ENCODE data around the gene BBS9. TPM values are rescaled to one million over a fixed set of nuclear protein-coding genes. Genes with fewer than 3 reads are reported as not detected.

Gene BBS9
- total and polyA plus RNA-seq, 2 experiments from 2014 or later, result 27.2 to 66.1 TPM

- no peak for TF ChIP-seq ZNF462 (CRISPR knock-in tag; IDR thresholded peaks at IDR 0.05)
Observed at GRCh38 chr7:33642312-33642711, 512.9 kb downstream of the BBS9 start (continued).

DNA sequence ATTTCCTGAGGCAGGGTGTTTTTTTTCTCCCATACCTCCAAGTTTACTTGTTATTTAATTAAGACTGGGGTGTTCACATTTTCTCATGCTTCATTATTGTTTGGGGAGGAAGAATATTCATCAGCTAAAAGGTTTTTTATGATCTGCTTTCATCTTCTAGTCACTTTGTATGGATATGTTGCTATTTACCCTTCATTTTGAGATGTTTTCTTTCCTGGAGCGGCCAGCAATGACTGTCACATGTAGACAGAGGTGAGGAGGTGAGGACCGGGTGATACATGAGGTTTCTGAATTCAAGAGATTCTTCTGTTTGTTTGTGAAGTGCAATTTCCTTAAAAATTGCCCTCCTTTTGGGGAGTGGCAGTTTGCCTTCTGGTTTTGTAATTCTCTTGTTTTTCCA, 514.2 kb downstream of the BBS9 start:
- H3K79me2 ChIP-seq (replicated peaks; ENCODE audit: insufficient read depth), result no peaks in the 10 kb centered on the region
- Mint-ChIP-seq H3K27ac (no peak overlapping the region), H3K4me3 (no peak overlapping the region), H3K27me3 (ENCODE audit: insufficient read depth, low read depth, poor library complexity) (no peaks in the 10 kb centered on the region), H3K9me3 (peaks cover 6% of the 10 kb centered on the region; the same call in 1 of the 3 replicates), H3K4me1 (peaks cover 8% of the 10 kb centered on the region), H3K36me3 (ENCODE audit: low read depth) (peaks cover 13% of the 10 kb centered on the region)
- H2AFZ ChIP-seq, result no peak overlapping the region
- H3F3A ChIP-seq (replicated peaks; ENCODE audit: low read depth), result no peaks in the 10 kb centered on the region
- H3K4me1 ChIP-seq (ENCODE audit: insufficient read depth), result no peaks in the 10 kb centered on the region
- H3K36me3 ChIP-seq (ENCODE audit: insufficient read depth), result no peaks in the 10 kb centered on the region
- TF ChIP-seq EZH2 (IDR thresholded peaks at IDR 0.05; ENCODE audit: low read depth, unreplicated experiment) (no peak), ZNF462 (CRISPR knock-in tag; IDR thresholded peaks at IDR 0.05) (no peak), POLR2AphosphoS5 (IDR thresholded peaks at IDR 0.05; ENCODE audit: low read depth) (no peak), STAT1 (IDR thresholded peaks at IDR 0.05; ENCODE audit: unreplicated experiment) (no peak)
- TF ChIP-seq, protein P1, sequence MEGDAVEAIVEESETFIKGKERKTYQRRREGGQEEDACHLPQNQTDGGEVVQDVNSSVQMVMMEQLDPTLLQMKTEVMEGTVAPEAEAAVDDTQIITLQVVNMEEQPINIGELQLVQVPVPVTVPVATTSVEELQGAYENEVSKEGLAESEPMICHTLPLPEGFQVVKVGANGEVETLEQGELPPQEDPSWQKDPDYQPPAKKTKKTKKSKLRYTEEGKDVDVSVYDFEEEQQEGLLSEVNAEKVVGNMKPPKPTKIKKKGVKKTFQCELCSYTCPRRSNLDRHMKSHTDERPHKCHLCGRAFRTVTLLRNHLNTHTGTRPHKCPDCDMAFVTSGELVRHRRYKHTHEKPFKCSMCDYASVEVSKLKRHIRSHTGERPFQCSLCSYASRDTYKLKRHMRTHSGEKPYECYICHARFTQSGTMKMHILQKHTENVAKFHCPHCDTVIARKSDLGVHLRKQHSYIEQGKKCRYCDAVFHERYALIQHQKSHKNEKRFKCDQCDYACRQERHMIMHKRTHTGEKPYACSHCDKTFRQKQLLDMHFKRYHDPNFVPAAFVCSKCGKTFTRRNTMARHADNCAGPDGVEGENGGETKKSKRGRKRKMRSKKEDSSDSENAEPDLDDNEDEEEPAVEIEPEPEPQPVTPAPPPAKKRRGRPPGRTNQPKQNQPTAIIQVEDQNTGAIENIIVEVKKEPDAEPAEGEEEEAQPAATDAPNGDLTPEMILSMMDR (conservative IDR thresholded peaks at IDR 0.05; ENCODE audit: low read depth in 2 of 2), result no peak
- H3K27me3 ChIP-seq (ENCODE audit: insufficient read depth), result no peaks in the 10 kb centered on the region
- H4K20me1 ChIP-seq (replicated peaks; ENCODE audit: insufficient read depth), result no peaks in the 10 kb centered on the region
- ATAC-seq (no peak), DNase-seq (ENCODE audit: low spot score) (no peak)
- no peak overlapping the region for H3K4me3 ChIP-seq
- no peaks in the 10 kb centered on the region for H3K9me2 ChIP-seq (ENCODE audit: insufficient read depth)
- H3K27ac ChIP-seq (ENCODE audit: low read depth), result no peak overlapping the region
- H3K4me2 ChIP-seq, result no peak overlapping the region

Data from GM23338 (cell line).